ENCODE data around the gene TMEM184A. TPM values are rescaled to one million over a fixed set of nuclear protein-coding genes. Genes with fewer than 3 reads are reported as not detected.

The TMEM184A gene
- total RNA-seq, 4 donors from 2014 or later = 0.29 to 2.8 (median 0.64) TPM; not detected in 1

DNA sequence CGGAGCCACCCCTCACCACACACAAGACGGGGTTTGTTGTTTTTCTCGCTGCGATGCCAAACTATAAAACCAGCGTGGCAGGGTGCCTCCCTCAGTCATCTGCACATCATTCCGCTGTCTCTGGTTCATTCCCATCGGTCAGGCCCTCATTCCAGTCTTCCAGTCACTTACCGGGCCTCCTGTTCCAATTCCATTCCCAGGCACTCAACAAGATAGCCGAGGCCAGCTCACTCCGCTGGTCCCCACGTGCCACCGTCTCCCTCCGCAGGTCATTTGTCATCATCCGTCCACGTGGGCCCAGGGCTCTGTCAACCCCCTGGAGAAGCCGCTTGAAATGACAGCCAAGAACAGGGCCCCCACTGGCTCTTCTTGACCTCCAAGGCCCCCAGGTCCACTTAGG lies 6.1 kb upstream of the TMEM184A start:
- no peaks in the 10 kb centered on the region for H3K9me3 ChIP-seq
- H3K27ac ChIP-seq = no peak overlapping the region
- intact Hi-C loops (cut with DNase I; ENCODE audit: low total_unique reads) = loop anchor here (10.0 kb wide), 1 partner anchor 57 kb away; the partner anchor contains the start of gene INTS1
- no peak for DNase-seq
- no peak for TF ChIP-seq POLR2A (IDR thresholded peaks at IDR 0.05)
- TF ChIP-seq, protein P1, sequence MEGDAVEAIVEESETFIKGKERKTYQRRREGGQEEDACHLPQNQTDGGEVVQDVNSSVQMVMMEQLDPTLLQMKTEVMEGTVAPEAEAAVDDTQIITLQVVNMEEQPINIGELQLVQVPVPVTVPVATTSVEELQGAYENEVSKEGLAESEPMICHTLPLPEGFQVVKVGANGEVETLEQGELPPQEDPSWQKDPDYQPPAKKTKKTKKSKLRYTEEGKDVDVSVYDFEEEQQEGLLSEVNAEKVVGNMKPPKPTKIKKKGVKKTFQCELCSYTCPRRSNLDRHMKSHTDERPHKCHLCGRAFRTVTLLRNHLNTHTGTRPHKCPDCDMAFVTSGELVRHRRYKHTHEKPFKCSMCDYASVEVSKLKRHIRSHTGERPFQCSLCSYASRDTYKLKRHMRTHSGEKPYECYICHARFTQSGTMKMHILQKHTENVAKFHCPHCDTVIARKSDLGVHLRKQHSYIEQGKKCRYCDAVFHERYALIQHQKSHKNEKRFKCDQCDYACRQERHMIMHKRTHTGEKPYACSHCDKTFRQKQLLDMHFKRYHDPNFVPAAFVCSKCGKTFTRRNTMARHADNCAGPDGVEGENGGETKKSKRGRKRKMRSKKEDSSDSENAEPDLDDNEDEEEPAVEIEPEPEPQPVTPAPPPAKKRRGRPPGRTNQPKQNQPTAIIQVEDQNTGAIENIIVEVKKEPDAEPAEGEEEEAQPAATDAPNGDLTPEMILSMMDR (IDR thresholded peaks at IDR 0.05) = no peak
- H3K27me3 ChIP-seq = no peaks in the 10 kb centered on the region
- no peaks in the 10 kb centered on the region for H3K4me1 ChIP-seq
- H3K4me3 ChIP-seq = no peak overlapping the region
- H3K36me3 ChIP-seq = no peaks in the 10 kb centered on the region

DNA sequence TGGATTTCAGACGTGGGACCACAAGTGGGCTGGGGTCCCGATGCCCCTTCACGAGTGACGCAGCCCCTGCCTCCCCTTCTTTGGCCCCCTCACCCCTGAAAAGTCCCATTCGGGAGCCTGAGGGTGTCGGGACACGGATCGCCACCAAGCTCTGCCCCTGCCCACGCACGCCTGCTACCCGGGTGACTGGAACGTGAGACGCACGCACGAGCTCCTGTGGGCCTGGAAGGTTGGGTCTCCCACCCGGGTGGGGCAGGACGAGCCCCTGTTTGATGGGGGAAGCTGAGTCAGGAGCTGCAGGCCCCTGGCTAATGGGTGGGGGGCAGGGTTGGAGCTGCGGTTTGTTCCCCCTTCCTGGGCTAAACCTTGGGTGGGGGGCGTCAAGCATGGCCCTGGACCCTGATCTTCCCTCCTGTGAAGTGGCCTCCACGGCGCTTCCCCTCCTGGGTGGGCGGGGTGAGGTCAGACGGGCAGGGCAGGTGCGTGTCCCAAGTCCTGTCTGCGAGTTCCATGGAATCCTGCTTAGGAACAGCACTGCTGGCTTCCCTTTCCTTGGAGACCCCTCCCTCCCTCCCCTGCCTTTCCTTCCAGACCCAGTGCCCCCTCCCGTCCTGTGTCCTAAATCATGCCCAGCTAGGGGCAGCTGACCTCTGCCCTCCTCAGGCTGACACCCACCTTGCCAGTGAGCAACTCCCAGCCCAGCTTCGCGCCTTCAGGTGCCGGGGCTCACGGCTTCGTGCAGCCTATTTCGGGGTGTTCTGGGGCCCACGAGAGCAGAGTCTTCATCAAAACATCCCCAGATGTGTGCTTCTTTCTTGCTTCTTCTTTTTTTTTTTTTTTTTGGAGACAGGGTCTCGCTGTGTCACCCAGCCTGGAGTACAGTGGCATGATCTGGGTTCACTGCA lies 5.3 kb upstream of the TMEM184A start:
- Histone ChIP-seq H3K36me3 (no peaks in the 10 kb centered on the region), H3K27ac (no peak overlapping the region), H3K4me3 (no peak overlapping the region), H3K27me3 (no peaks in the 10 kb centered on the region), H3K4me1 (no peaks in the 10 kb centered on the region), H3K9me3 (no peaks in the 10 kb centered on the region)
- TF ChIP-seq POLR2A (IDR thresholded peaks at IDR 0.05) = no peak
- TF ChIP-seq, protein P1 (IDR thresholded peaks at IDR 0.05) = no peak
- intact Hi-C loops (cut with DNase I; ENCODE audit: low total_unique reads) = loop anchor here (10.0 kb wide), 1 partner anchor 56 kb away; the partner anchor contains the start of gene INTS1
- no peak for DNase-seq

DNA sequence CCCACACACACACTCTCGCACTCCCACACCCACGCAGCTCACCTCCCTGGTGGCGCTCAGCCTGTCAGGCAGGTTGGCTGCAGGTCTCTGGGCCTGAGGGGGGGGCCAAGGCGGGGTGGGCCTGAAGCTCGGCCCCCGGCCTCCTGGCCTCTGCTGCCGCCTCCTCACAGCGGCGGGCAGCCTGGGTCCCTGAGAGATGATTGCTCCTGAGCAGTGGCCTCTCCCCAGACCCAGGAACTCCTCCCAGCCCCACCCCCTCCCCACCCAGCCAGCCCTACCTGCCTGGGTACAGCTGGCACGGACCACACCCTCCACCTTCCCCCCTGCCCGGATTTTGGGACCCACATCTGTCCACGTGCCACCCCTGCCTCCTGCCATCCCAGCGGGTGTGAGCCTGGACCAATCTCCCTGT lies 4.6 kb upstream of the TMEM184A start:
- H3K4me3 ChIP-seq = no peak overlapping the region

DNA sequence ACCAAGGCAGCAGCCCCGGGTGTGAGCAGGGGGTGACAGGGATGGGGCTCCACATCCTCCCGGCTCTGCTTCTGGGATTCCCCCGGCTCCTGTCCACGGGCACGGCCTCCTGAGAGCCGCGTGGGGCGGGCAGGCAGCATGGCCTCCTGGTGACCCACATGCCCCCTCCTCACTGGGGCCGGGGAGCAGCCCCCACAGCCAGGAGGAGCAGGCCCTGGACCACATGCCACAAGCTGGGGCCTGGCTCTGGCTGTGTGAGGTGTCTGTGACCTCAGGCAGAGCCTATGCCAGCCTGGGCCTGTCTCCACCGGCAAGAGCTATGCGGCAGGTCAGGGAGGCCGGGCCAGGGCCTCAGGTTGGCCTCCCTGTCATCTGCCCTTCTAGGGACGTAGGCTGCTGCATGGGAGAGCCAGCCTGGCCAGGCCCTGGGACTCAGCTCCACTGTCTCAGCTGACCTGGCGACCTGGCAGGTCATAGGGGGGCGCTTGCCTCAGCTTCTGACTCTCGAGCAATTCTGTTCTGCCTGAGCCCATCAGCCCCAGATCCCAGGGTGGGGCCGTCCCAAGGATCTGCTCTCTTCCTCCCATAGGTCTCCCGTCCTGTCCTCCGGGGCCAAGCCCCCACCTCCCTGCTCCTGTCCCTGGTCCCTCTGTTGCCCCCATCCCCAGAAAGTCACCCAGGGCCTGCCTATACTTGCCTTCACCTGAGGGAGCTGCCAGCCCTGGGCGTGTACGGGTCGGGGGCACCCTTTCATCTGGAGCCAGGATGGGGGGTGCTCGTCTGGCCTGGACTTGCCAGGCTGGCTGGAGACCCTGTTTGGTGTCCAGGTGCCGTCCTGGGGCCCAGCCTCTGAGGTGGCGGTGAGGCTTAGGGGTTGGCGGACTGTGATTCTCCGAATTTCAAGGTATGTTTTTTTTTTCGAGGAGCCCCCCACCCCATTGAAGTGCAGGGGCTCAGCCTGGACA lies 3.9 kb upstream of the TMEM184A start:
- no peaks in the 10 kb centered on the region for H3K27me3 ChIP-seq
- no peak overlapping the region for H3K4me3 ChIP-seq
- H3K27ac ChIP-seq = no peak overlapping the region
- no peak for DNase-seq
- intact Hi-C loops (cut with DNase I; ENCODE audit: low total_unique reads) = loop anchor here (10.0 kb wide), 1 partner anchor 55 kb away; the partner anchor contains the start of gene INTS1
- no peaks in the 10 kb centered on the region for H3K36me3 ChIP-seq
- peaks cover 0 to 11% of the 10 kb centered on the region in 2 donors for H3K4me1 ChIP-seq
- TF ChIP-seq, protein P1 (IDR thresholded peaks at IDR 0.05) = no peak
- no peak for TF ChIP-seq POLR2A (IDR thresholded peaks at IDR 0.05)
- H3K9me3 ChIP-seq = no peaks in the 10 kb centered on the region

More for the DNA sequence above, 4.6 kb upstream of the TMEM184A start:
- intact Hi-C loops (cut with DNase I; ENCODE audit: low total_unique reads) = loop anchor here (10.0 kb wide), 1 partner anchor 56 kb away; the partner anchor contains the start of gene INTS1
- DNase-seq = no peak
- Histone ChIP-seq H3K36me3 (no peaks in the 10 kb centered on the region), H3K4me1 (peaks cover 0 to 6% of the 10 kb centered on the region in 2 donors), H3K27me3 (no peaks in the 10 kb centered on the region), H3K27ac (no peak overlapping the region), H3K9me3 (no peaks in the 10 kb centered on the region)
- TF ChIP-seq, protein P1 (IDR thresholded peaks at IDR 0.05) = no peak
- TF ChIP-seq POLR2A (IDR thresholded peaks at IDR 0.05) = no peak

Data from uterus (tissue), 4 donors.